Retina (tissue), 1 donor: Measurements from ENCODE around the gene INPP4B.
"Not testable (repeated sequence)": the region's sequence is repeated elsewhere in the genome, so short reads cannot be mapped to it uniquely, and the experiment has no call there.

Experiments used
- DNase-seq: peaks from one replicate; pipeline ENCODE4 v3.0.0-alpha.2; 2016

The INPP4B gene

DNA sequence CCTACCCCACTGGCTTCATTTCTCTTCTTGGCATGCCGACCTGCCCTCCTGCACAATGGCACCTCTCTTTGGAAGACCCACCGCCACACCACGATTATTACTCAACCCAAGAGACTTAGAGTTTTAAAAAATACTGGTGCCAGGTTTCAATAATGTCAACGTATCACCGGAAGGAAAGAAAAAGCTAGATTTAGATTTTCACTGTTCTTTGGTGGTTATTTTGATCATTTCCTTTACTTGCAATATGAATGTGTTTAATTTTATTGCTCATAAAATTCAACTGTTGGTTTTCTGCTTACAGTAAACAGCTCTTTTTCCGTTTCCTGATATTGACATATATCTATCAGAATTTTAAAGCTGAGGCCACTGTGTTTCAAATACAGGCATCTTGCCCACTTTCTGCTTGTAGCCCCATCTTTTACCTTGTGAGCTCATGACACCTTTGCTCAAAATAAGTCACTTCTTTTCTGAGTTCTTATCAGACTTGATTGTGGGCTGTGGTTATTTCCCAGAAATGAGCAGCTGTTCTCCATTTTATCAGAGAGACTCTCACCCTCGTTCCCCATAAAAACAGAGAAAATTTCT is 439.1 kb downstream of the INPP4B start:
- DNase-seq, result no peak

- DNase-seq, result no peak
Observed at GRCh38 chr4:142406499-142406835, 439.6 kb downstream of the INPP4B start.

- DNase-seq, result no peak
Observed at GRCh38 chr4:142405695-142406498, 440.2 kb downstream of the INPP4B start.

GRCh38 chr4:142405021-142405694 is 440.9 kb downstream of the INPP4B start:
- peak; percentile 56 for DNase-seq

DNA sequence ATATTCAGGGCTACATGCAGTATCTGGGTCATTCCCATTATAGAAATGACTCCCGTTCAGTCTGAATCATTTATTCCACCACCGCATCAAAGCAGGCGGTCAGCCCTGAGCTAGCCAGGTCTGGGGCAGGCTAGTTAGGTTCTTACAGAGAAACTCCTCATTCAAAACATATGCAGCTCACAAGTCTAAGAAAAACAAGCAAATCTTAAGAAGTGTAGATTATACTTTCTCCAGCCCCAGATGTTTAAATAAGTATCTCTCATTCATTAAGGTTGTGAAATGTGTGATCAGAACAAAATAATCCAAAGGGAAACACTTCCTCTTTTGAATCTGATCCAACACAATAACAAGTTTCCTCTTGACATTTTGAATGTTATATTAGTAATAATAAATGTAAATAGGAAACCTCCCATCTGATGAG is 441.9 kb downstream of the INPP4B start:
- DNase-seq, result no peak

DNA sequence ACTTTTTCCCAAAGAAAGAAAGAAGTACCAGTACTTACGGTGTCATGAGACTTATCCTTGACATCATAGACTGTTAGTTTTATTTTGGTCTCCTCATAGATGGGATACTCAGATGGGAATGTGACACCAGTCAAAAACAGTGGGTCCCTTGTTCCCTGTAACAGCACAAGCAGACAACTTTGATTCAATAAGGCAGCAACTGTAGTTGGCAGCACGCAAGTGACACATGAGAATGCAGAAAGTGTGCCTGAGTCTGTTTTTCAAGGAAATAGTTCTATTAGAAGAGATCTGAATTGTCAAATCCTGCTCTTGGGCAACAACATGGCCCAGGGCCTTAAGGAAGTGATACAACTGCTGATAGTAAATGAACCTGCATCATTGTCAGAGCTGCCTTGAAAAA is 443.2 kb downstream of the INPP4B start:
- DNase-seq, result no peak

- no peak for DNase-seq
Observed at GRCh38 chr4:142402156-142402555, 443.9 kb downstream of the INPP4B start.

GRCh38 chr4:142397364-142397991 is 448.6 kb downstream of the INPP4B start:
- not testable (repeated sequence) for DNase-seq

GRCh38 chr4:142396279-142396678 is 449.8 kb downstream of the INPP4B start:
- no peak for DNase-seq

GRCh38 chr4:142393127-142393526 is 453.0 kb downstream of the INPP4B start:
- no peak for DNase-seq

DNA sequence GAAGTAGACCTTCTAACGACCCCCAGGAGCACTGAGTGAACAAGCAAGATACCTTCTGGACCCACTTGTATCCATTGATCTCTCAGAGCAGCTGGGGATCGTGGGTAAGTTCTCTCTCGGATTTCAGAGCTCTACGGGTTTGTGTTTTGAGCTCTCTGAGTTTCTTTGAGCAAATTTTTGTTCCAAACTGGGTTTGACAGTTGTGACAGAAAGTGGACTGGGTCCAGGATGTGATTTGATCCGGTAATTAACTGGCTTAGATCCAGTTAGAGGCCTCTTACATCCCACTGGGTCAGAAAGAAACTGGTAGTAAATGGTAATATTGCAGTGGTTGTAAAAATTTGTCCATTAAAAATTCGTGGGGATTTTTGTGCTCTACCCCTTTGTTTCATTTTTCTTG is 459.2 kb downstream of the INPP4B start:
- DNase-seq, result no peak

GRCh38 chr4:142386449-142386848 is 459.7 kb downstream of the INPP4B start:
- no peak for DNase-seq

DNA sequence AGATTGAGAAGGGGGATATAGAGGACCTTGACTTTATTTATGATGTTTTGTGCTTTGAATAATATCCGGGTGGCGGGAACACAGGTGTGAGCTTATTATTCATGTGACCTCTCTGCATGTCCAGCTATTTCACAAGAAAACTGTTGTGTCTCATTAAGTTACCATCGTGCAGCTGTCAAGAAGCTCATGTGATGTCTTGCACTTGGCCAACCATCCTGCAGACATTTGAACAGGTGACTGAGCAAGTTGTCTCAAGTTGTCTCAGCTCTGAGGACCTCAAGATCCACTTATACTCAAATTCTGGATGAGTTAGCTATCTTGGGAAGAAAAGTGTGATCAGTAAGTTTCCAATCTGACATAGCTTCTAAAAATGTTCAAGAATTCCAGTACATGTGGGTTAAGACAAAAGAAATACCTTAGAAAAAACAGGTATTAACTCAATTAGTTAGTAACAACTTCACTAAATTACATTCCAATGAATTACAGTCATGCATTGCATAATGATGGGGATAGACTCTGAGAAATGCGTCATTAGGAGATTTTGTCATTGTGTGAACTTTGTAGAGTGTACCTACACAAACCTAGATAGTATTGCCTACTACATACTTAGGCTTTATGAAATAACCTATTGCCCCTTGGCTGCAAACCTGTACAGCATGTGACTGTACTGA is 462.2 kb downstream of the INPP4B start:
- no peak for DNase-seq

- DNase-seq, result no peak
Observed at GRCh38 chr4:142383354-142383753, 462.7 kb downstream of the INPP4B start.

- DNase-seq, result peak; percentile 18
Observed at GRCh38 chr4:142380052-142380602, 466.0 kb downstream of the INPP4B start.

DNA sequence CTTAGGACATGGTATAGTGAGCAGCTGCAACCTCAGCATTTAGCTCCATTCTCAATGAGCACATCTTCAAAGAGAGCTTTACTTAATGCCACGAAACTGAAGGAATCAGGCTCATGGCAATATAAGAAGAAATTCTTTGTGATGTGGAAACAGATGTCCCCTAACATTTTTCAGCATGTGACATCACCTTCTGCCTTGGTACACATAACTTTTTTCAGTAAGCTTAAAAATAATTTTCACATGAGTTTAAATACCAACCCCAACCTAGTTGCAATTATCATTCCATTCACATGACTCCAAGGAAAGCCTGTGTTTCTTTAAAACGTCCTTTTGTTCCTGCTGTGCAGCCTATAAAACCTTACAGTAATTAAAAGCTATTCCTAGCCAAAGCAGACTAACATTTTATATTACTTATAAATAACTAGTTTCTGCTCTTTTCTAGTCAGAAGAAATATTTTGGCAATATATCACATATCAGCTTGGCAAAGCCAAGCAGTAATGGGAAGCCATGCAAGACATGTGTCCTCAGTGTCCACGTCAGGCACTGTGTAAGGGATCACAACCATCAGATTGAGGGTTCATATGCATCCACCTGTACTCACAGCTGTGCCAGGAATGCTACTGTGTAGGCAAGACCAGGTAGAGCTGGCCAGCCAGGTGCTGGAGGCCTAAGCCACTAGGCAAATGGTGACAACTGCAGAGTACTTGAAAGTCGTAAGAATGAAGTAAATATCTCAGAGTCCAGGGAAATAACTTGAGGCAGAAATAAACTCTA is 466.6 kb downstream of the INPP4B start:
- DNase-seq, result no peak

DNA sequence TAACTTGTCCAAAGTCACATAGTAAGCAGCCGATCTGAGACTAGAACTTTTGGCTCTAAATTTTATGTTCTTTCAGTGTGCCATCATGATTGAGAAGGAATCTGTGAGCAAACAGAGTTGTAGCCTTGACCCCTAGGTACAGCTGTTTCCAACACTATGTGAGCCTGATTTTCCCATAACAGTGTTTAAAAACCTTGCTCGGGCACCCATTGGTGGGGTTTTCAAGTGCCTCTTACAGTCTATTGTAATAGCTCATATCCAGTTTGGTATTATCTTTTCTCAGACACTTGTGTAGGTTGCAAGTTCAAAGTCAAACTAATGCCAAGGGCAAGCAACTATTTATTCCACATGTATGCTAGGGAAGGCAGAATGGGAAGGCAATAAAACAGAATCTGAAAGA is 467.9 kb downstream of the INPP4B start:
- DNase-seq, result no peak

GRCh38 chr4:142377342-142378091 is 468.6 kb downstream of the INPP4B start:
- DNase-seq, result no peak

- no peak for DNase-seq
Observed at GRCh38 chr4:142376204-142376603, 469.9 kb downstream of the INPP4B start.

DNA sequence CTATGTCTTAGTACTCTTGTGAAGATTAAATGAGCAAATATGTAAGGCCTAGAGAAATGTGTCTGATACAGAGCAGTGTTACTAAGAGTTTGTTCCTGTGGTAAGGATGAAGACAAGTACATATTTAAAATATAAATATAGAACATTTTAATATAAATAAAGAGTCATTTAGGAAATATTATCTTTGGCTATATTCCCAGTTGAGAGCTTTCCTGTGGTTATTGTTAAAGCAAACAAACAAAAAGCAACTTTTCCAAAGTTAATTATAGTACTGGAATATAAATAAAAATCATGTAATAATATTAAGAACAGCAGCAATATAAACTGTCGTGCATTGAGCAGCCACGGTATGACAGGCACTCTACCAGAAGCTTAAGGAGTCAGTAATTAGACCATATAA is 472.5 kb downstream of the INPP4B start:
- no peak for DNase-seq
